Gastroesophageal sphincter (tissue), 3 donors: Measurements from ENCODE around the gene PRSS22.

Experiments
- POLR2A ChIP-seq, 2 donors: fragments of 450-650 bp; IDR thresholded peaks; one replicate each; pipeline ENCODE4 v1.6.1; 2017; ENCODE audit warnings: antibody characterized with exemption in 2 of 2, mild to moderate bottlenecking in 2 of 2, moderate library complexity in 1 of 2
- POLR2AphosphoS5 ChIP-seq: sonication (generic); formaldehyde crosslinking; IDR thresholded peaks from one replicate; pipeline ENCODE4 v1.6.1; 2017; ENCODE audit warnings: antibody characterized with exemption
- TF ChIP-seq, protein P1 (sequence below), 4 experiments: fragments of 200-600 bp in 2 of 4; fragments of 450-650 bp in 2 of 4; sonication (generic) in 1 of 4; IDR thresholded peaks; one replicate each; pipeline ENCODE4 v1.5.1; 2017 to 2019; ENCODE audit warnings: antibody characterized with exemption in 4 of 4, mild to moderate bottlenecking in 2 of 4, moderate library complexity in 2 of 4

DNA sequence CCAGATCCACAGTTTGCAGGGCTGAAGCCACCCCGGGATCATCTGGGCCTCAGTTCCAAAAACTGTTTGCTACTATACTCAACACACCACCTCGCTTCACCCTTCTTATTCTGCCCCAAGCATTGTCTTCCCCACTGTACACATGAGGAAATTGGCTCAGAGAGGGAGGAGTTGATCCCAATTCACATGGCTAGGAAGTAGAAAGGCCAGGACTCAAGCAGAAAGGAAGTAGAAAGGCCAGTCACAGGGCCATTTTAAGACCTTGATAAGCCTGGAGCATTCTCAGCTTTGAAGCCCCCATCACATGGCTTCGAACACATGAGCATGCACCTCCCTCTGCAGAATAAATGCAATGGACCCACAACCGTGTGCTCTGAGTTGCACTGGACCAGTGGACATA lies 7.7 kb upstream of the PRSS22 start:
- TF ChIP-seq, protein P1, sequence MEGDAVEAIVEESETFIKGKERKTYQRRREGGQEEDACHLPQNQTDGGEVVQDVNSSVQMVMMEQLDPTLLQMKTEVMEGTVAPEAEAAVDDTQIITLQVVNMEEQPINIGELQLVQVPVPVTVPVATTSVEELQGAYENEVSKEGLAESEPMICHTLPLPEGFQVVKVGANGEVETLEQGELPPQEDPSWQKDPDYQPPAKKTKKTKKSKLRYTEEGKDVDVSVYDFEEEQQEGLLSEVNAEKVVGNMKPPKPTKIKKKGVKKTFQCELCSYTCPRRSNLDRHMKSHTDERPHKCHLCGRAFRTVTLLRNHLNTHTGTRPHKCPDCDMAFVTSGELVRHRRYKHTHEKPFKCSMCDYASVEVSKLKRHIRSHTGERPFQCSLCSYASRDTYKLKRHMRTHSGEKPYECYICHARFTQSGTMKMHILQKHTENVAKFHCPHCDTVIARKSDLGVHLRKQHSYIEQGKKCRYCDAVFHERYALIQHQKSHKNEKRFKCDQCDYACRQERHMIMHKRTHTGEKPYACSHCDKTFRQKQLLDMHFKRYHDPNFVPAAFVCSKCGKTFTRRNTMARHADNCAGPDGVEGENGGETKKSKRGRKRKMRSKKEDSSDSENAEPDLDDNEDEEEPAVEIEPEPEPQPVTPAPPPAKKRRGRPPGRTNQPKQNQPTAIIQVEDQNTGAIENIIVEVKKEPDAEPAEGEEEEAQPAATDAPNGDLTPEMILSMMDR (IDR thresholded peaks at IDR 0.05), result no peak
- TF ChIP-seq POLR2AphosphoS5 (no peak), POLR2A (IDR thresholded peaks at IDR 0.05) (no peak)
